GM18508 (cell line): ENCODE measurements around the gene TRIP11.

Experiments used
- ATAC-seq: cut with Tn5 transposase; IDR thresholded peaks from one replicate; pipeline ENCODE4 v1.9.1; 2021; ENCODE audit warnings: moderate number of reproducible peaks; ENCODE audit not compliant: insufficient read depth, unreplicated experiment

The TRIP11 gene

GRCh38 chr14:91926131-91926890 lies 113.5 kb downstream of the TRIP11 start:
- ATAC-seq: no peak

- no peak for ATAC-seq
These were observed 114.1 kb downstream of the TRIP11 start for GRCh38 chr14:91925727-91926121.

- ATAC-seq: no peak
These were observed 114.7 kb downstream of the TRIP11 start for GRCh38 chr14:91925001-91925726.

- no peak for ATAC-seq
These were observed 119.3 kb downstream of the TRIP11 start for GRCh38 chr14:91920526-91920925.

GRCh38 chr14:91919814-91920213 lies 120.0 kb downstream of the TRIP11 start:
- no peak for ATAC-seq

- no peak for ATAC-seq
These were observed 121.5 kb downstream of the TRIP11 start for GRCh38 chr14:91918186-91918883.
